NCI-H774 (cell line): Measurements from ENCODE around the gene SNAPC2.
"Not testable (repeated sequence)": the region's sequence is repeated elsewhere in the genome, so short reads cannot be mapped to it uniquely, and the experiment has no call there.

Experiments used
- DNase-seq: peaks from one replicate; lab custom pipeline; 2025; lab: John Stamatoyannopoulos, UW

The SNAPC2 gene

GRCh38 chr19:7933411-7933810 lies 13.3 kb downstream of the SNAPC2 start:
- no peak for DNase-seq

DNA sequence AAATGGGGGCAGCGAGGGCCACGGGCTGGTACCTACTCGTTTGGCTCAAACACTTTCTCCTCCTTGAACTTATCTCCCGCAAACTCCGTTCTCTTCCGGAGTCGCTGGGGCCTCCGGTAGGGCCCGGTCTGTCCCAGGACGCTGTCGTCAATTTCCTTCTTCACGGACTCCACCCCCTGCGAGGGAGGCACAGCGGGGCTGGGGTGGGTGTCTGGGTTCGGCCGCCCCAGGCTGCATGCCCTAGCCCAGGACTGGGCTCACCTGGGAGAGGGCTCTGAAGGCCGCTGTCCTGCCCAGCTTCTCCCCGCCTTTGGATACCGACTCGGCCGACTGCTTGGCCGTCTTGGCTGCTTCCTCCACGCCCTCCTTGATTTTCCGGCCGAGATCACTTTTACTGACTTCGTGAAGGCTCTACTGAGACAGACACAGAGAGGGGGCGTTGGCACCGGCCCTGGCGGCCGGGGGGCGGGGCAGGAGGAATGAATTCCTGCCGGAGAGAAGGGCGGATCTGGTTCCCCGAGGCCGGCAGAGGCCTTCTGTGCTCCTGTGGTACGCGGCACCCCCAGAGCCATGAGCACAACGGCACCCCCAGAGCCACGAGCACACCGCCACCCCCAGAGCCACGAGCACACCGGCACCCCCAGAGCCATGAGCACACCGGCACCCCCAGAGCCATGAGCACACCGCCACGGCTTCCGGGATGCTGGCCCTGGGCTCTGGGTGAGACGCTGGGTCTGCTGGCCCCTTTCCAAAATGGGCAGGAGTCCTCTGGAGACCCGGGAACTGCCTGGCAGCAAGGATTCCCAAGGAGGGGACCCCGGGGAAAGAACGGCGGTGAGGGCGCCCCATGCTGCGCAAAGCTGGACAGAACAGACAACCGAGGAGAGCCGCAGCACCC lies 13.9 kb downstream of the SNAPC2 start:
- no peak for DNase-seq

DNA sequence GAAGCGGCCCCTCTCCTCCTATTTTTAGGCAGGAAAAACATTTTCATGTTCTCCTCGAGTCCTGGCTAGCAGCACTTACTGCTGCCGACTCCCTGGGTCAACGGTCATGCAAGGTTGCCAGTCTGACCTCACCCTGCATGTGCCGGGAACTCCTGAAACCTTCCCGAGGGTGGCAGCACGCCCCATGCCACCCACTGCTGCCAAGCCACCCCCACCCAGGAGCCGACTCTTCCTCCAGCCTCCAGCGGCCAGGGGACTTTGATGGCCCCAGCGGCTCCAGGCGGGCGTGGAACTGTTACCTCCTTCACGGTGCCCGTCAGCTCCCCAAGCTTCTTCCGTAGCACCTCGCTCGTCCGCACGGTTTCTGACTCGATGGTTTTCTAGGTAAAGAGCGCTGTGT lies 14.6 kb downstream of the SNAPC2 start:
- no peak for DNase-seq

DNA sequence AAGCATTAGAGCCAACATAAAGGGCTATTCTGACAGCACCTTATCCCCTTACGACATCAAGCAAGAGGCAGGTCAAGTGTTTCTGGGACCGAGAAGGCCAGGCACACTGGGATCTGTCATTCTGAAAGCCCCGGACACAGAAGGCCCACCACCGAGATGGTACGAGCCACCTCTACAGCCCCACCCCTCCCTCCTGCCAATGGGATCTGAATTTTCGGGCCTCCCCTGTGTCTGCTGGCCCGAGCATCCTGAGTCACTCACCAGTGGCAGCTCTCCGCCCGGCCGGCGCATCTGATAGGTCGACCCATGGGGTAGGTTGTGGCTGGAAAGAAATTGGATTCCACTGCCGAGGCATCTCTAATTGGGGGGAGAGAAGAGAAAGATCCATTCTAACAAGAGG lies 20.7 kb downstream of the SNAPC2 start:
- no peak for DNase-seq

- no peak for DNase-seq
Observed at GRCh38 chr19:7941895-7942596, 21.9 kb downstream of the SNAPC2 start.

GRCh38 chr19:7942981-7943443 lies 22.9 kb downstream of the SNAPC2 start:
- no peak for DNase-seq

GRCh38 chr19:7943444-7944176 lies 23.5 kb downstream of the SNAPC2 start, which contains the start of gene TIMM44:
TSS of gene TIMM44 (minus strand) at chr19:7943666. CDS start at chr19:7943651, 15 bp downstream.
- DNase-seq = peak; percentile 99

DNA sequence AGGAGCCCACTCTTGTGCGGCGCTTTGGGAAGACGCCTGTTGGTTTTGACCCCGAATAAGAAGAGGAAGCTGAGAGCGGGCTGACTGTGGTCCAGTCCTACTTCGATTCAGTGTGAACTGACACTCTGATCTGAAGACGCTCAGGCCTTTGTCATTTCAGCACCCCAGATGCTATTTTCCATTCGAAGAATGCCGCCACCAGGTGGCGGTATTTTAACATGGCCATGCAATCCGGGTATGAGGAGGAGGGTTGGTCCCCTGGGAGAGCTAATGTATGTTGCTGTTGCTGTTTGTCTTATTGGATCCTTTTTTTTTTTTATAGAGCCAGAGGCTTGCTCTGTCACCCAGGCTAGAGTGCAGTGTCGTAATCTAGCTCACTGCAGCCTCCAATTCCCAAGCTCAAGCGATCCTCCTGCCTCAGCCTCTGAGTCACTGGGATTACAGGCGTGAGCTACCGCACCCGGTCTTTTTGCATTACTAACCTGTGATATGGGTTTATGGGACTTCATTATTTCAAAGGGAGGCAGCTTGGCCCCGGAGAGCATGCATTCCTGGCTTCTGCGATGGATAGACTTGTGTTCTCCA lies 24.1 kb downstream of the SNAPC2 start:
- peak; percentile 75 for DNase-seq

- DNase-seq = no peak
Observed at GRCh38 chr19:7947939-7948338, 27.8 kb downstream of the SNAPC2 start.

DNA sequence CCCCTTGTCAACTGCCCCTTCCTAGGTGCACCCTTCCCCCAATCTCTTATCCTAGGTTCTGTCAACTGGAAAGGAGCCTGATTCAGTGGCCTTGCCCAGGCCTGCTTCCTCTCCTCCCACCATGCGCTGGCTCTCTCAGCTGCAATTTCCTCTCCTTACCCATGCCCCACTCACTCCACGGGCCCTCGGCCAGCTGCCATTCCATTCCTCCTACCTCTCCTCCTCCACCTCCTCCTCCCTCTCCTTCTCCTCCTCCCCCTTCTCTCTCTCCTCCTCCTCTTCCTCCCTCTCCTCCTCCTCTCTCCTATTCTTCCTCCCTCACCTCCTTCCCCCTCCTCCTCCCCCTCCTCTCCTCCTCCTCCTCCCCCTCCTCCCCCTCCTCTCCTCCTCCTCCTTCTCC lies 32.9 kb downstream of the SNAPC2 start:
- no peak for DNase-seq

GRCh38 chr19:7953576-7953975 lies 33.4 kb downstream of the SNAPC2 start:
- no peak for DNase-seq

GRCh38 chr19:7955696-7956095 lies 35.6 kb downstream of the SNAPC2 start:
- DNase-seq = no peak

DNA sequence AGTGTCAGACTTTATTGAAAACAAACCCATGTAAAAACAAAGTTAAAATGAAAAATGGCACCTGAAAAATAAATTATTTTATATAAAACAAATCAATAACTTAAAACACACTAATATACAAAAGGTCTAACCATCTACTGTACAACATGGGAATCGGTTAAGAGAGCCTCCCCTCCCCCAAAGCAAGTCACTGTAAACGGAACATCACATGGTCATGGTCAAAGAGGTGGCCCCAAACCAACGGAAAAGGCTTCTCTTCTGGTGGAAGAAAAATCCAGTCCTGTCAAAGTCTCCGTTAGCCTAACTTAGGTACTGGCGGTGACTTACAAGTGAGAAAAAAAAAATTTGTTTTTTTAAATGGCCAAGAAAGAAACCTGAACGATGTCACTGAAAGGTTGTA lies 39.1 kb downstream of the SNAPC2 start:
- DNase-seq = no peak

GRCh38 chr19:7961082-7961481 lies 40.9 kb downstream of the SNAPC2 start:
- not testable (repeated sequence) for DNase-seq

DNA sequence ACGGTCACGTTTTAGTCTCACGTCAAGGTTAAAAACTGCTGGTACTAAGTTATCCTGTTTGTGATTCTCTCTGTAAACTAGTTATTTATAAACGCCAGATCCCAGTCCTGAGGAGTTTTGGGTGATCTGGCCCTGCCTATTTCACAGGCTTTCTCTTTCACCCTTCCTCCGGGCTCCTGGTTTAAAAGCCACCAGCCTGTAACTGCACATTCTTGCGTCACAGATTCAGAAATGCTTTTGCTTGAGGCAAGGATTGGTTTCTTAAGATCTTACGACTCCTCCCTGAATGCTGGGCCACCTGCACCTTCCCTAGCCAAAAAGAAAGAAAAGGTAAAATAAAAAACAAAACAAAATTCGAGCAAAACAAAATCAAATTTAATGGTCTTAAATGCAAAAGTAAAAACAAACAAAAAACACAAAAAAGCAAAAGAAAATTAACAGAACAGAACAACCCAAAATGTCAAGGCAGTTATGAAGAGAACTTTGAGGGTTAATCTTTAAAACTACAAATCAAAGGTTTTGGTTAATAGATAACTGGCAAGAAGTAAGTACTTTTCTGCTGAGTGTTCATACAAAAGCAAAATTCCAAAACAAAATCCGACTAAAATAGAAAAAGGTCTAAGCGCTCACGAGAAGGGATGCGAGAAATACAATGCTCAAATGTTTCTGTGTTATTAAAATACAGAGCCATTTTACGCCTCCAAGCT lies 41.9 kb downstream of the SNAPC2 start:
- DNase-seq = no peak

DNA sequence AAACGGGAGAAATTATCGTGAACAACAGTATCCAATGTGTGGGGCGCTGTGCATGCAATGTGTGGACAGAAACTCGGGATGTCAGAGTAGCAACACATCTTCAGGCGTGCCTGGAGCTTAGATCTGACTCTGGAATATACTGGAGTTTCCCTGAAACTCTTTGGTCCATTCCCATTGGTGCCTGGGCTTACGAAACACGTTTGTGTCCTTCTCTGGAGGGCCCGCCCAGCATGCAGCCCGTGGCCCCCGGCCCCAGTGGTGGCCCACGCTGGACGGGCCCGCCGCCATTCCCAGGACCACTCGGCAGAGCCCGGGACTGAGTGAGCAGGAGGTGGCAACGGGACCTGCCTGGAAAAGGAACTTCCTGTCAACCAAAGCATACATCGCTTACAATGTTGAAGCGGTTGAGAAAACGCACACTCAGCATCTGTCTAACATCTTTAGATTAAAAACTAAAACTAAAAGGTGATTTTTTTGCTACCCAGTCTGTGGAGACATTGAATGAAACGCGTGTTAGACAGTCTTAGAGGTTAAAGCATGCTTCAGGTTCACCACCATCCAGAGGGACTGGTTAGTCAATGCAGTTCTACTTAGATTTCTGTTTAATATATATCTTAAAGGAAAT lies 42.6 kb downstream of the SNAPC2 start:
- no peak for DNase-seq

DNA sequence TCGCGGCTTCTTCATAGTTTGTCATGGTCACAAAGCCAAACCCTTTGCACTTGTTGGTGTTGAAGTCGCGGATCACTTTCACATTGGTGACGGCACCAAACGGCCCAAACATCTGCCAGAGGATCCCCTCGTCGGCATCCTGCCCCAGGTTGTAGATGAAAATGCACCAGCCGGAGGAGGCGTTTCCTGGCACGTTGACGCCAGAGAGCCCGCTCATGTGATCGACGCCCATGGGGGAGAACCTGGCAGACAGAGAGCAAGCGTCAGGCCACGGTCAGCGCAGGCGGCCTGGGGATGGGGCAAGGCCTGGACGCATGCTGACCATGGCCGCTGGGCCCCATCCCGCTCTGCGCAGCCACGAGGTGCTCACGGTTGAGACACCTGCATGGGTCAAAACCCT lies 43.4 kb downstream of the SNAPC2 start:
- no peak for DNase-seq

DNA sequence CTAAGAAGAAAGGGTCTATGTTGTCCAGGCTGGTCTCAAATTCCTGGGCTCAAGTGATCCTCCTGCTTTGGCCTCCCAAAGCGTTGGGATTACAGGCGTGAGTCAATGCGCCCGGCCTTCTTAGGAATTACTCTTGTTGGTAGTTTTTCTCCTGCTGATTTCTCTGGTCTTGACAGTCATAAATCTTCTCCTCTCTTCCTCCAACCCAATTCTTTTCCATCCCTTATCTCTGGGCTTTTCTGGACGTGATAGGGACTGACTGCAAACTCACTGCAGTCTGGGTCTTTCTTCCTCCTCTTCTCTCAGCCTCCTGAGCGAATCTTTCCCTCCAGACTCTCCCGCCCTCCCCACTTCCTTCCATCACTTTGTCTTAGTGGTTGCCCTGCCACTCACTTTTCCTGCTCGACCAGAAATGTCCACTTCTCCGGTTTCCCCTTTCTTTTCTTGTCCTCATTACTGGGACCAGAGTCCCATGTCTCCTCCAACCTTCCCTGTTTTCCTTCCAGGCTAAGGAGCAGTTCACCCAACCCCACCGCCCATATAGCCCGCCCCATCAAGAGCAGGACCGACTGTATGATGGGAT lies 45.2 kb downstream of the SNAPC2 start:
- no peak for DNase-seq

DNA sequence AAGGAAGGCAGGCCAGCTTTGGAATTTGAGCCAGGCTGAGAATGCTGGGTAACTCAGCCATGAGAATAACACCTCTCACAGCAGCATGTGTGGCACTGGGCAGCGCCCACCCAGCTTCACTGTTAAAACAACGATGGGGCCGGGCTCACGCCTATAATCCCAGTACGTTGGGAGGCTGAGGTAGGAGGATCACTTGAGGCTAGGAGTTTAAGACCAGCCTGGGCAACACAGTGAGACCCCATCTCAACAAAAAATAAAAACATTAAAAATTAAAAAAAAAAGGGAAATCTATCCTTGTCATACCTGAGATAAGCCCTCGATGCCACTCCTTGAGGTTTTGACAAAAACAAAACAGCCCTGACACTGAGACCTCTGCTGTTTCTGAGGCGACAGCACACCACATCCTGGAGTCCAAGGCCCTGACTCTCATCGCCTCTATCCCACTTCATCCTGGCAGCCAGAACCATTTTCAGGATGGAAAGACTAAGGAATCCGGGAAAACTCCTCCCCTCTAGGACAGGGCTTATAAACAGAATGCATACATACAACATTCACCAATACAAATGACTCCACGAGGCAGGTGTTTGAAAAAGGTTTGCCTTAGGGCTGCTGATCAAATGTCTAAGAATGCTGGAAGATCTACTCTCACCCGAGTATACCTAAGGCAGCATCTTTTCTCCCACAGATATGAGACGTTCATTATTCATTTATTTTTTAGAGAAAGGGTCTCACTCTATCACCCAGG lies 46.0 kb downstream of the SNAPC2 start:
- DNase-seq = no peak
